WERI-Rb-1 (cell line): ENCODE measurements around the gene GFRA1.

Experiments used
- DNase-seq: peaks from one replicate; pipeline ENCODE4 v3.0.0-alpha.2; 2020
- H3K27ac ChIP-seq: fragments of 250-450 bp; sonication (Bioruptor Pico); 2 replicates; pipeline ENCODE4 v1.5.1; 2020; ENCODE audit warnings: mild to moderate bottlenecking, moderate library complexity
- H3K27me3 ChIP-seq: fragments of 250-450 bp; sonication (Bioruptor Pico); 2 replicates; pipeline ENCODE4 v1.5.1; 2021; ENCODE audit warnings: mild to moderate bottlenecking, low read depth, moderate library complexity; ENCODE audit not compliant: insufficient read depth, severe bottlenecking
- H3K36me3 ChIP-seq: fragments of 250-450 bp; sonication (Bioruptor Pico); 2 replicates; pipeline ENCODE4 v1.5.1; 2020; ENCODE audit warnings: mild to moderate bottlenecking, moderate library complexity
- H3K4me3 ChIP-seq: 2 replicates; pipeline ENCODE4 v1.5.1; 2011; ENCODE audit warnings: low read depth, mild to moderate bottlenecking, control low read depth, low read length
- H3K9me3 ChIP-seq: fragments of 250-450 bp; sonication (Bioruptor Pico); 2 replicates; pipeline ENCODE4 v1.5.1; 2021; ENCODE audit warnings: mild to moderate bottlenecking, moderate library complexity; ENCODE audit not compliant: severe bottlenecking
- CTCF ChIP-seq: IDR thresholded peaks from 2 replicates; pipeline ENCODE4 v1.5.1; 2011; ENCODE audit warnings: low read depth, mild to moderate bottlenecking, control low read depth, inconsistent platforms, low read length

Gene GFRA1

DNA sequence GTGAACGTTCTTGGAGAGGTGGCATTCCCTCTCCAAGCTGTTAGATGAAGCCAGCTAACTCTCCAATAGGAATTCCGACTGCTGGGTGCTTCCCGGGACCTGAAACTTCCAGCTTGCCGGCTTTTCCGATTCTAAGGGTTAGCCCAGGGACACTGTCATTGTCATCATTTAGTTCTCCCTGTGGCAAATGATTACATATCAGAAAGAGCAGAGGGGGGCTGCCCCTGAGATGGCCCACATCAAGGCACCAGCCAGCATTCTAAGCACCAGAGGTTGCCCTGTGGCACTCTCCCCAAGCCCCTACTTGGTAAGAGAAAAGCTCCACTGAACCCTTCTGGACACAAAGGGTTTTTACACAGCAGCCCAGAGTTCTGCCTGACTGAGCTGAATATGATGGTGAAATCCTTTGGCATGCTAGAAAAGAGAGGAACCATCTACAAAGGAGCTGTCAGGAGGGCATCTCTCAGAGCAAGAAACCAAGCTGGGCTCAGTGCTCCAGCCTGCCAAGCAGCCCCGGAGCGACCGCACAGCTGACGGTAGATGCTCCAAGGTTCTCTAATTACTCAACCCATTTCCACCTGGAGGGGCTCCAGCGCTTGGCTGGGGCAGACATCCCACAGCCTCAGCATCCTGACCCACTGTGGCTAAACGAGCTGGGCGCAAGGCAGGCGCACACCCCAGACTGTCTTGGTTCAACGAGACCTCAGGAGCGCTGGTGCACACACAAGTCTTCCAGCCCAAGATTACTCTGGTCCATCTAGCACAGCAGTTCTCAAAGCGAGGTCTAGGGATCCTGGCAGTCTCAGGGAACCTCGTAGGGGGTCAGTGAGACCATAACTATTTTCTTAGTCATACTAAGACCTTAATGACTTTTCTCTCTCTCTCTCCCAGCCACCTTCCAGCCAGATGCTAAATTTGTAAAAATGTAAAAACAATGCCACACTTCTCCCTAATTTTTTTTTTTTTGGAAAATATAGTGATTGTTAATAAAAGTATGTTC, 160.5 kb downstream of the GFRA1 start:
- TF ChIP-seq CTCF: no peak
- Histone ChIP-seq H3K4me3 (no peak overlapping the region), H3K27ac (no peak overlapping the region), H3K36me3 (no peaks in the 10 kb centered on the region), H3K9me3 (no peaks in the 10 kb centered on the region), H3K27me3 (no peaks in the 10 kb centered on the region)
- DNase-seq: no peak

- Histone ChIP-seq H3K9me3 (no peaks in the 10 kb centered on the region), H3K27ac (no peak overlapping the region), H3K36me3 (no peaks in the 10 kb centered on the region), H3K4me3 (no peak overlapping the region), H3K27me3 (no peaks in the 10 kb centered on the region)
- no peak for TF ChIP-seq CTCF
- no peak for DNase-seq
These were observed 161.4 kb downstream of the GFRA1 start for GRCh38 chr10:116111483-116112095.

DNA sequence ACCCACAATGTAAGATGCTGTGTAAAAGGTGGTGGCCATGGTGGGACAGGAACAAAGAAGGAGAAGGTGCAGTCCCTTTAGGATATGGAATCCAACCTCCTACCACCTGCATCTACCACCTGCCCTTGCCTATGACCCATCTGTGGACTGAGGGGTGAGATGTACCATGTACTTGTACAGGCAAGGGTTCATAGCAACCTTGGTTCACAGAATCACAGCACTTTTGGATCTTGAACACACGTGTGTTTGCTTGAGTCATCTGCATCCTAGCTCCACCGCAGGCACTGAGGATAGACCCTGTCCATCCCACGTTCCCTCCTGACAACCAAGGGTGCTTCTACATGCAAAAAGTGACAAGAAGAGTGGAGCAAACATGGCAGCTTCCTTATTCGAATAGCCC, 162.3 kb downstream of the GFRA1 start:
- no peak for TF ChIP-seq CTCF
- DNase-seq: no peak
- no peaks in the 10 kb centered on the region for H3K36me3 ChIP-seq
- H3K27ac ChIP-seq: no peak overlapping the region
- H3K4me3 ChIP-seq: no peak overlapping the region
- H3K9me3 ChIP-seq: no peaks in the 10 kb centered on the region
- H3K27me3 ChIP-seq: no peaks in the 10 kb centered on the region

GRCh38 chr10:116109881-116110280, 163.1 kb downstream of the GFRA1 start:
- Histone ChIP-seq H3K27ac (no peak overlapping the region), H3K27me3 (no peaks in the 10 kb centered on the region), H3K36me3 (no peaks in the 10 kb centered on the region), H3K9me3 (no peaks in the 10 kb centered on the region), H3K4me3 (no peak overlapping the region)
- TF ChIP-seq CTCF: no peak
- no peak for DNase-seq

- no peak overlapping the region for H3K4me3 ChIP-seq
- no peak overlapping the region for H3K27ac ChIP-seq
- no peaks in the 10 kb centered on the region for H3K36me3 ChIP-seq
- no peak for DNase-seq
- no peaks in the 10 kb centered on the region for H3K27me3 ChIP-seq
- H3K9me3 ChIP-seq: no peaks in the 10 kb centered on the region
- TF ChIP-seq CTCF: no peak
These were observed 163.5 kb downstream of the GFRA1 start for GRCh38 chr10:116109481-116109880.
